ACC112 (cell line): ENCODE data around the gene CTPS2.

Experiments used
- H2AFZ ChIP-seq: fragments of 200-600 bp; sonication (generic); one replicate; pipeline ENCODE4 v1.6.0; 2017; ENCODE audit warnings: antibody characterized with exemption, low read length; ENCODE audit not compliant: unreplicated experiment
- H3K27ac ChIP-seq: fragments of 200-600 bp; sonication (generic); 2 replicates; pipeline ENCODE4 v1.5.1; 2014; ENCODE audit warnings: low read depth, mild to moderate bottlenecking, antibody characterized with exemption, low read length, moderate library complexity
- H3K27me3 ChIP-seq: fragments of 200-600 bp; sonication (generic); 2 replicates; pipeline ENCODE4 v1.6.1; 2014; ENCODE audit warnings: mild to moderate bottlenecking, antibody characterized with exemption, low read length, moderate library complexity, mixed read lengths; ENCODE audit not compliant: insufficient read depth
- H3K36me3 ChIP-seq: fragments of 200-600 bp; sonication (generic); 2 replicates; pipeline ENCODE4 v1.6.1; 2016; ENCODE audit warnings: mild to moderate bottlenecking, antibody characterized with exemption, low read length, moderate library complexity, mixed read lengths; ENCODE audit not compliant: insufficient read depth
- H3K4me1 ChIP-seq: fragments of 200-600 bp; sonication (generic); one replicate; pipeline ENCODE4 v1.6.1; 2016; ENCODE audit warnings: low read length, mixed read lengths; ENCODE audit not compliant: insufficient read depth, unreplicated experiment, control insufficient read depth
- H3K4me3 ChIP-seq: fragments of 200-600 bp; sonication (generic); 2 replicates; pipeline ENCODE4 v1.5.1; 2014; ENCODE audit warnings: mild to moderate bottlenecking, low read depth, low read length
- H3K79me2 ChIP-seq: fragments of 200-600 bp; sonication (generic); one replicate; pipeline ENCODE4 v1.6.0; 2016; ENCODE audit warnings: low read length; ENCODE audit not compliant: control insufficient read depth, unreplicated experiment, insufficient read depth

Gene CTPS2

DNA sequence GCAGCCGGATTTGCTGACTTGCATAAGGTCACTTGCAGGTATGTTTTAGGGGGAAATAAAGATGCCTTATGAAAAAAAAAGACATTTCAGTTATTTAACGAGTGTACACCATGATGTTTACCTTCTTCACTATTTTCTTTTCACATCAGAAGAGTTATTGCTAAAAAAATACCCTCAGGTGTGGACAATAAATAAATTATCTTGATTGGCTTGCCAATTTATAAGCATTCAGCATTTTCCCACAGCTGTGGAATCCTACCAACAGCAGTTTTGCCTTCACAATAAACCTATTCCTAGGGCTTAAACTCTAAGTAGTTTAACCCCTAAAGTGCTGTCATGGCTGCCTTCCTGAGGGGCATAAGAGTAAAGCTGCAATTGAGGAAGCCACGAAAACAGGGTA, 145.9 kb downstream of the CTPS2 start:
- no peaks in the 10 kb centered on the region for H3K79me2 ChIP-seq

DNA sequence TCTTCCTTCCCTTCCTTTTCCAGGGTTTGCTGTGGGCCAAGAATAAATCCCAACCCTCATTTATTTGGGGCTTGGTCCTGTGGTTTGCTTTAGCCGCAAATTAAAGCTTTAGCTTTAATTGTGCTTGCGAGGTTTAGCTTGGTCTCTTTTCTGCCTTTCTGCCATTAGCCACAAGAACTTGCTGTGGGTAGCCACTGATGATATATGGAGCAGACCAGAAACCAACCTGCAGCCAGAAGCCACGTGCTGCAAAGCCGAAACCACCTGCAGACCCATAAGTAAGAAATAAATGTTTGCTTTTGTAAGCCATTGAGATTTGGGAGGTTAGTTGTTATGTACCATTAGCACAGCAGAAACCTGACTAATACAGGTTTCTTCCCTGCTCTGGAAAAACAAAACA, 152.3 kb downstream of the CTPS2 start:
- no peak overlapping the region for H3K27ac ChIP-seq
- no peak overlapping the region for H2AFZ ChIP-seq
- no peaks in the 10 kb centered on the region for H3K36me3 ChIP-seq
- H3K79me2 ChIP-seq: no peaks in the 10 kb centered on the region
- H3K4me3 ChIP-seq: no peak overlapping the region
- H3K27me3 ChIP-seq: no peaks in the 10 kb centered on the region
- no peaks in the 10 kb centered on the region for H3K4me1 ChIP-seq

More for the DNA sequence above, 145.9 kb downstream of the CTPS2 start:
- no peak overlapping the region for H3K4me3 ChIP-seq
- H2AFZ ChIP-seq: no peak overlapping the region
- no peak overlapping the region for H3K27ac ChIP-seq
- no peaks in the 10 kb centered on the region for H3K36me3 ChIP-seq
- no peaks in the 10 kb centered on the region for H3K27me3 ChIP-seq
- H3K4me1 ChIP-seq: no peaks in the 10 kb centered on the region

- H3K27ac ChIP-seq: no peak overlapping the region
- no peaks in the 10 kb centered on the region for H3K4me1 ChIP-seq
- no peaks in the 10 kb centered on the region for H3K79me2 ChIP-seq
- no peak overlapping the region for H2AFZ ChIP-seq
- no peak overlapping the region for H3K4me3 ChIP-seq
- no peaks in the 10 kb centered on the region for H3K27me3 ChIP-seq
- H3K36me3 ChIP-seq: no peaks in the 10 kb centered on the region
Observed at GRCh38 chrX:16559206-16559619, 153.3 kb downstream of the CTPS2 start.

DNA sequence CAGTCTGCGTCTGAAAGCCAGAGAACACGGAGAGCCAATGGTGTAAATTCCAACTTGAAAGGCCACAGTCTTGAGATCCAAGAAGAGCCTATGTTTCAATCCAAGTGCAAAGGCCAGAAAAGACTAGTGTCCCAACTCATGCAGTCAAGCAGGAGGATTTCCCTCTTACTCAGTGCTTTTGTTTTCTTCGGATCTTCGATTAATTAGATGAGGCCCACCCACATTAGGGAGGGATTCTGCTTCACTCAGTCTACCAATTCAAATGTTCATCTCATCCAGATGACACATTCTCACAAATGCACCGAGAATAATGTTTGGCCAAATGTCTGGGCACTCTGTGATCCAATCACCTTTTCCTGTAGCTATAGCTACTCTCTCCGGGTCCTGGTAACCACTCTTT, 154.0 kb downstream of the CTPS2 start:
- Histone ChIP-seq H3K27ac (no peak overlapping the region), H2AFZ (no peak overlapping the region), H3K27me3 (no peaks in the 10 kb centered on the region), H3K4me3 (no peak overlapping the region), H3K79me2 (no peaks in the 10 kb centered on the region), H3K36me3 (no peaks in the 10 kb centered on the region), H3K4me1 (no peaks in the 10 kb centered on the region)

DNA sequence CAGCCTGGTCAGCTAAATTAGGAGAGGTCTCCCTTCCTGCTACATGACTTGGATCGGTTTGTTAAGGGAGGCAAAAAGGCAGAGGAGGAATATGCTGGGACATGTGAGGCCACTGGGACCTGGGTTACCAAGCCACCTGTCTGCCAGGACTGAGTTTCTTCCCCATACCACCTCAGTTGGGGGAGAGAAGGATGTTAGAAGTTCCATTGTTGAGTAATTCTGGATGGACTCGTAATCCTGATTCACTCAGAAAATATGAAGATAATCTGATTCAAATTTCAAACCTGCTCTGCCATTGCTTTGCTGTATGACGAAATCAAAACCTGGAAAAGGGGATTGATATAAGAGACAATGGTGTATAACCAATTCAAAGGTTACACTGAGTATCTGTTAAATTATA, 159.9 kb downstream of the CTPS2 start:
- H3K4me1 ChIP-seq: peaks cover 9% of the 10 kb centered on the region
- no peak overlapping the region for H3K4me3 ChIP-seq
- peak overlapping the region; percentile 60 for H2AFZ ChIP-seq
- no peaks in the 10 kb centered on the region for H3K79me2 ChIP-seq
- H3K36me3 ChIP-seq: no peaks in the 10 kb centered on the region
- H3K27me3 ChIP-seq: no peaks in the 10 kb centered on the region
- H3K27ac ChIP-seq: no peak overlapping the region; the same call in 1 of the 2 replicates

DNA sequence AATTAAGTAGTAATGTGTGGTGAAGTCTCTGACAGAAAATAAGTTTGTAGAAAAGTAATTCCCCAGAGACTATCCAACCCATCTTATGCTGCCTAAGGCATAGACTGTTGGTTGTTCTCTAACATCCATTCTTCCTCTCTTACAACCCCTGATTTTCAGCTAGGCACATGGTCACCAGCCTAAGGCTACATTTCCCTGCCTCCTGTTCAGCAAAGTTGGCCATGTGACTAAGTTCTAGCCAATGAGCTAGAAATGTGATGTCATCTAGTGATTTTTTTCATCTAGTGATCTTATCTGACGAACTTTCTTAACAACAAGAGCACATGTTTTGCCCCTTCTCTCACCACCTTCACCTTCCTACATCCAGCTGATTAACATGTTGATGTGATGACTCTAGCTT, 164.8 kb downstream of the CTPS2 start:
- Histone ChIP-seq H3K27me3 (no peaks in the 10 kb centered on the region), H3K36me3 (no peaks in the 10 kb centered on the region), H3K27ac (no peak overlapping the region), H3K4me1 (peaks cover 7% of the 10 kb centered on the region), H3K4me3 (no peak overlapping the region), H3K79me2 (no peaks in the 10 kb centered on the region), H2AFZ (no peak overlapping the region)

DNA sequence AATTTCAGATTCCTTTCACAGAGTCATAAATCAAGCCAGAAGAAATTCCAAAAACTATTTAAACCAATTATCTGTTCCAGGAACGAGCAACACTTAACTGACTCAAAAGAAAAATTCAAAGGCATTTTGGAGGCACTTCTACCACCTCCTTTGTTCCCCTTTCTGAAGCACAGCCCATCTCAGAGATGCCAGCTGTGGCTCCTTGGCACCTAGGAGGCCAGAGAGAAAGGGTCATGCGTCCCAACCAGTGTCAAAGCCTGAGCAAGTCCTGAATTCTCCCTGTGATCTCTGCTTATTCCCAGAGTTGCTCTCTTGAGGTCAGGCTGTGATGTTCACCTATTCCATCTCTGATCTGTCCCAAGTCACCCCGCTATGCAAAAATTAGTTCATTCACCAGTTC, 167.5 kb downstream of the CTPS2 start:
- Histone ChIP-seq H3K79me2 (no peaks in the 10 kb centered on the region), H3K4me1 (no peaks in the 10 kb centered on the region), H3K36me3 (no peaks in the 10 kb centered on the region), H3K4me3 (no peak overlapping the region), H2AFZ (no peak overlapping the region), H3K27ac (no peak overlapping the region), H3K27me3 (no peaks in the 10 kb centered on the region)
